ENCODE data around the gene KANSL1.
"Not testable (repeated sequence)": the region's sequence is repeated elsewhere in the genome, so short reads cannot be mapped to it uniquely, and the experiment has no call there.

KANSL1 gene

GRCh38 chr17:46011711-46012505 lies 181.3 kb downstream of the KANSL1 start:
- no peak for DNase-seq (ENCODE audit: low read depth)
- H3K4me3 ChIP-seq (ENCODE audit: control insufficient read depth, low read depth, low read length), result no peak overlapping the region
- TF ChIP-seq CTCF (conservative IDR thresholded peaks at IDR 0.05; ENCODE audit: control insufficient read depth, insufficient read depth, low read depth, low read length), result no peak

DNA sequence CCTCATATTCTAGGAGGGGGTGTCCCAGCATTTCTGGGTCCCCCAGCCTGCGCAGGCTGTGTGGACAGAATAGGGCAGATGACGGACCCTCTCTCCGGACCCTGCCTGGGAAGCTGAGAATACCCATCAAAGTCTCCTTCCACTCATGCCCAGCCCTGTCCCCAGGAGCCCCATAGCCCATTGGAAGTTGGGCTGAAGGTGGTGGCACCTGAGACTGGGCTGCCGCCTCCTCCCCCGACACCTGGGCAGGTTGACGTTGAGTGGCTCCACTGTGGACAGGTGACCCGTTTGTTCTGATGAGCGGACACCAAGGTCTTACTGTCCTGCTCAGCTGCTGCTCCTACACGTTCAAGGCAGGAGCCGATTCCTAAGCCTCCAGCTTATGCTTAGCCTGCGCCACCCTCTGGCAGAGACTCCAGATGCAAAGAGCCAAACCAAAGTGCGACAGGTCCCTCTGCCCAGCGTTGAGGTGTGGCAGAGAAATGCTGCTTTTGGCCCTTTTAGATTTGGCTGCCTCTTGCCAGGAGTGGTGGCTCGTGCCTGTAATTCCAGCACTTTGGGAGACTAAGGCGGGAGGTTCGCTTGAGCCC lies 182.5 kb downstream of the KANSL1 start:
- no peak for TF ChIP-seq CTCF (conservative IDR thresholded peaks at IDR 0.05; ENCODE audit: control insufficient read depth, insufficient read depth, low read depth, low read length)
- no peak overlapping the region for H3K4me3 ChIP-seq (ENCODE audit: control insufficient read depth, low read depth, low read length)
- DNase-seq (ENCODE audit: low read depth), result no peak

DNA sequence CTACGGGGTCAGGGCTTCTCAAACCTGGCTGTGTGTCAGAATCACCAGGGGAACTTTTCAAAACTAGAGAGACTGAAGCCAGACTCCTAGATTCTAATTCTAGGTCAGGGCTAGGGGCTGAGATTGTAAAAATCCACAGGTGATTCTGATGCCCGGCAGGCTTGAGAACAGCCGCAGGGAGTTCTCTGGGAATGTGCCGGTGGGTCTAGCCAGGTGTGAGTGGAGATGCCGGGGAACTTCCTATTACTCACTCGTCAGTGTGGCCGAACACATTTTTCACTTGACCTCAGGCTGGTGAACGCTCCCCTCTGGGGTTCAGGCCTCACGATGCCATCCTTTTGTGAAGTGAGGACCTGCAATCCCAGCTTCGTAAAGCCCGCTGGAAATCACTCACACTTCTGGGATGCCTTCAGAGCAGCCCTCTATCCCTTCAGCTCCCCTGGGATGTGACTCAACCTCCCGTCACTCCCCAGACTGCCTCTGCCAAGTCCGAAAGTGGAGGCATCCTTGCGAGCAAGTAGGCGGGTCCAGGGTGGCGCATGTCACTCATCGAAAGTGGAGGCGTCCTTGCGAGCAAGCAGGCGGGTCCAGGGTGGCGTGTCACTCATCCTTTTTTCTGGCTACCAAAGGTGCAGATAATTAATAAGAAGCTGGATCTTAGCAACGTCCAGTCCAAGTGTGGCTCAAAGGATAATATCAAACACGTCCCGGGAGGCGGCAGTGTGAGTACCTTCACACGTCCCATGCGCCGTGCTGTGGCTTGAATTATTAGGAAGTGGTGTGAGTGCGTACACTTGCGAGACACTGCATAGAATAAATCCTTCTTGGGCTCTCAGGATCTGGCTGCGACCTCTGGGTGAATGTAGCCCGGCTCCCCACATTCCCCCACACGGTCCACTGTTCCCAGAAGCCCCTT lies 183.3 kb downstream of the KANSL1 start:
- DNase-seq (ENCODE audit: low read depth), result peak; percentile 17
- TF ChIP-seq CTCF (conservative IDR thresholded peaks at IDR 0.05; ENCODE audit: control insufficient read depth, insufficient read depth, low read depth, low read length), result no peak

GRCh38 chr17:46008591-46008990 lies 184.6 kb downstream of the KANSL1 start:
- no peak for DNase-seq (ENCODE audit: low read depth)
- no peak for TF ChIP-seq CTCF (conservative IDR thresholded peaks at IDR 0.05; ENCODE audit: control insufficient read depth, insufficient read depth, low read depth, low read length)
- no peak overlapping the region for H3K4me3 ChIP-seq (ENCODE audit: control insufficient read depth, low read depth, low read length)

More for the DNA sequence above, 183.3 kb downstream of the KANSL1 start:
- no peak overlapping the region for H3K4me3 ChIP-seq (ENCODE audit: control insufficient read depth, low read depth, low read length)

- no peak overlapping the region for H3K4me3 ChIP-seq (ENCODE audit: control insufficient read depth, low read depth, low read length)
- no peak for TF ChIP-seq CTCF (conservative IDR thresholded peaks at IDR 0.05; ENCODE audit: control insufficient read depth, insufficient read depth, low read depth, low read length)
- no peak for DNase-seq (ENCODE audit: low read depth)
Measured at GRCh38 chr17:46007461-46007965, 185.7 kb downstream of the KANSL1 start.

DNA sequence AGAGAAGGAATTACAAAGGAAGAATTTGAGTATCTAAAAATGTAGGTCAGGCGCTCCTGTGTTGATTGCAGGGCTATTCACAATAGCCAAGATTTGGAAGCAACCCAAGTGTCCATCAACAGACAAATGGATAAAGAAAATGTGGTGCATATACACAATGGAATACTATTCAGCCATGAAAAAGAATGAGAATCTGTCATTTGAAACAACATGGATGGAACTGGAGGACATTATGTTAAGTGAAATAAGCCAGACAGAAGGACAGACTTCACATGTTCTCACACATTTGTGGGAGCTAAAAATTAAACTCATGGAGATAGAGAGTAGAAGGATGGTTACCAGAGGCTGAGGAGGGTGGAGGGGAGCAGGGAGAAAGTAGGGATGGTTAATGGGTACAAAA lies 187.1 kb downstream of the KANSL1 start:
- not testable (repeated sequence) for H3K4me3 ChIP-seq (ENCODE audit: control insufficient read depth, low read depth, low read length); DNase-seq (ENCODE audit: low read depth)

Measured in fibroblast of mammary gland (primary cell).